Smooth muscle cell (in vitro differentiated cells): ENCODE data around the gene CDKN2AIP. TPM values are rescaled to one million over a fixed set of nuclear protein-coding genes. Genes with fewer than 3 reads are reported as not detected.

ENCODE experiments used
- DNase-seq: peaks from one replicate; lab custom pipeline; 2025; ENCODE audit not compliant: unreplicated experiment; lab: John Stamatoyannopoulos, UW
- H2AFZ ChIP-seq: fragments of 200-600 bp; sonication (generic); 2 replicates; pipeline ENCODE4 v1.6.0; 2016; ENCODE audit warnings: antibody characterized with exemption, low read depth, mild to moderate bottlenecking
- H3F3A ChIP-seq: fragments of 200-600 bp; sonication (generic); 2 replicates; pipeline ENCODE4 v1.6.0; 2017; ENCODE audit warnings: antibody characterized with exemption, low read depth
- H3K27ac ChIP-seq: fragments of 200-600 bp; sonication (generic); 2 replicates; pipeline ENCODE4 v1.5.1; 2016; ENCODE audit warnings: low read depth, mild to moderate bottlenecking
- H3K27me3 ChIP-seq: fragments of 200-600 bp; sonication (generic); 2 replicates; pipeline ENCODE4 v1.6.1; 2016; ENCODE audit warnings: low read depth, mild to moderate bottlenecking
- H3K36me3 ChIP-seq: fragments of 200-600 bp; sonication (generic); 2 replicates; pipeline ENCODE4 v1.5.1; 2016; ENCODE audit warnings: low read depth
- H3K4me1 ChIP-seq: fragments of 200-600 bp; sonication (generic); 2 replicates; pipeline ENCODE4 v1.5.1; 2016; ENCODE audit warnings: low read depth
- H3K4me2 ChIP-seq: fragments of 200-600 bp; sonication (generic); 2 replicates; pipeline ENCODE4 v1.6.0; 2016; ENCODE audit warnings: mild to moderate bottlenecking
- H3K4me3 ChIP-seq: fragments of 200-600 bp; sonication (generic); 2 replicates; pipeline ENCODE4 v1.5.1; 2016; ENCODE audit warnings: mild to moderate bottlenecking
- H3K79me2 ChIP-seq: fragments of 200-600 bp; sonication (generic); 2 replicates; pipeline ENCODE4 v1.6.0; 2016; ENCODE audit warnings: low read depth, mild to moderate bottlenecking
- H3K9ac ChIP-seq: fragments of 200-600 bp; sonication (generic); 2 replicates; pipeline ENCODE4 v1.6.0; 2016; ENCODE audit warnings: low read depth
- H3K9me3 ChIP-seq: fragments of 200-600 bp; sonication (generic); replicated peaks from 2 replicates; pipeline ENCODE4 v1.5.1; 2016; ENCODE audit warnings: low read depth
- H4K20me1 ChIP-seq: fragments of 200-600 bp; sonication (generic); 2 replicates; pipeline ENCODE4 v1.6.0; 2016; ENCODE audit warnings: low read depth
- WGBS: methylation state at CpG from one replicate; pipeline ENCODE4 v1.1.7; 2016; ENCODE audit warnings: low lambda C conversion rate; 5-methylcytosine and 5-hydroxymethylcytosine counted together
- polyA plus RNA-seq: library from polyadenylated mRNA; unstranded; fragments of >200 nt; fragmentation: Nextera tagmentation; extraction: Ambion mirVana; gene quantifications from 2 replicates; pipeline ENCODE4 v1.2.1, GENCODE V29; 2016
- total RNA-seq: library from RNA; depleted of rRNA; stranded (reverse); fragments of >200 nt; gene quantifications from 2 replicates; pipeline ENCODE4 v1.2.3, GENCODE V29; 2014
- TF ChIP-seq, protein P1 (sequence below): fragments of 200-600 bp; sonication (generic); IDR thresholded peaks from 2 replicates; pipeline ENCODE4 v1.5.1; 2017; ENCODE audit warnings: borderline replicate concordance, mild to moderate bottlenecking, antibody characterized with exemption; ENCODE audit not compliant: insufficient read depth, poor library complexity, severe bottlenecking

CDKN2AIP gene
- total and polyA plus RNA-seq, 2 experiments from 2014 or later: 13.0 to 27.2 TPM

DNA sequence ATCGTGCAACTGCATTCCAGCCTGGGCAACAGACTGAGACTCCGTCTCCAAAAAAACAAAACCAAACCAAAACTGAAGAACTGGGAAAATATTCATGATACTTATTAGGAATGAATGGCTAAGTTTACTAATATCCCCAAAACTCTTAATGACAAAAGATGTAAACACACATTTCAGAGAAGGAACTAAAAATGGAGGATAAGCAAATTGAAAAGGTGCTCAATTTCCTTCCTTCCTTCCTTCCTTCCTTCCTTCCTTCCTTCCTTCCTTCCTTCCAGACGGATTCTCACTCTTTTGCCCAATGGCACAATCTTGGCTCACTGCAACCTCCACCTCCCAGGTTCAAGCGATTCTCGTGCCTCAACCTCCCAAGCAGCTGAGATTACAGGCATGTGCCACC, 44.4 kb upstream of the CDKN2AIP start:
- Histone ChIP-seq H3K36me3 (no peaks in the 10 kb centered on the region), H3F3A (no peaks in the 10 kb centered on the region), H3K9ac (no peak overlapping the region), H3K27me3 (no peaks in the 10 kb centered on the region), H4K20me1 (no peaks in the 10 kb centered on the region), H3K9me3 (no peaks in the 10 kb centered on the region), H2AFZ (no peak overlapping the region), H3K79me2 (no peaks in the 10 kb centered on the region), H3K27ac (no peak overlapping the region), H3K4me1 (peaks cover 3% of the 10 kb centered on the region), H3K4me2 (no peak overlapping the region), H3K4me3 (no peak overlapping the region)
- TF ChIP-seq, protein P1, sequence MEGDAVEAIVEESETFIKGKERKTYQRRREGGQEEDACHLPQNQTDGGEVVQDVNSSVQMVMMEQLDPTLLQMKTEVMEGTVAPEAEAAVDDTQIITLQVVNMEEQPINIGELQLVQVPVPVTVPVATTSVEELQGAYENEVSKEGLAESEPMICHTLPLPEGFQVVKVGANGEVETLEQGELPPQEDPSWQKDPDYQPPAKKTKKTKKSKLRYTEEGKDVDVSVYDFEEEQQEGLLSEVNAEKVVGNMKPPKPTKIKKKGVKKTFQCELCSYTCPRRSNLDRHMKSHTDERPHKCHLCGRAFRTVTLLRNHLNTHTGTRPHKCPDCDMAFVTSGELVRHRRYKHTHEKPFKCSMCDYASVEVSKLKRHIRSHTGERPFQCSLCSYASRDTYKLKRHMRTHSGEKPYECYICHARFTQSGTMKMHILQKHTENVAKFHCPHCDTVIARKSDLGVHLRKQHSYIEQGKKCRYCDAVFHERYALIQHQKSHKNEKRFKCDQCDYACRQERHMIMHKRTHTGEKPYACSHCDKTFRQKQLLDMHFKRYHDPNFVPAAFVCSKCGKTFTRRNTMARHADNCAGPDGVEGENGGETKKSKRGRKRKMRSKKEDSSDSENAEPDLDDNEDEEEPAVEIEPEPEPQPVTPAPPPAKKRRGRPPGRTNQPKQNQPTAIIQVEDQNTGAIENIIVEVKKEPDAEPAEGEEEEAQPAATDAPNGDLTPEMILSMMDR: no peak
- 93% methylated on average over 4 of the region's 5 CpGs for WGBS
- DNase-seq: no peak

DNA sequence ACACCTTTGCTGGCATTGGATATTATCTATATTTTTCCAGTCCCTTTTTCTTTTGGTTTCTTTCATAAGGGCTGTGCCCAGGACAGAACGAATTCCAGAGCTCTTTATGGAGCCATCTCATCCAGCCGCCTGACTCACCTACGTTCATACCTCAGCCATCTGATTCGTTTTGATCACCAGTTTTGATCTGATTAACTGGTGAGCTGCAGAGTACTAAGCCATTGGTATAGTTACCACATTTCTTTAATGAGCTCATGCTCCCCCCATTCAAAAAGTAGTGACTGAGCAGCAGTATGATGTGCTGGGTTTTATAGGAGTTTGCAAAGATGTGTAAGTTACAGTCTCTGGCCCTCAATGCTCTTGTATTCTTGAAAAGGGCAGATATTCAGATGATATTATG, 43.0 kb upstream of the CDKN2AIP start:
- Histone ChIP-seq H3K9ac (no peak overlapping the region), H3K4me3 (no peak overlapping the region), H2AFZ (no peak overlapping the region), H3K4me2 (no peak overlapping the region), H3K79me2 (no peaks in the 10 kb centered on the region), H3K36me3 (no peaks in the 10 kb centered on the region), H3K27ac (no peak overlapping the region), H3K27me3 (no peaks in the 10 kb centered on the region), H3F3A (no peaks in the 10 kb centered on the region), H3K4me1 (peaks cover 3% of the 10 kb centered on the region), H4K20me1 (no peaks in the 10 kb centered on the region), H3K9me3 (no peaks in the 10 kb centered on the region)
- no peak for DNase-seq
- WGBS: 86% methylated on average over 4 of the region's 4 CpGs
- TF ChIP-seq, protein P1: no peak

DNA sequence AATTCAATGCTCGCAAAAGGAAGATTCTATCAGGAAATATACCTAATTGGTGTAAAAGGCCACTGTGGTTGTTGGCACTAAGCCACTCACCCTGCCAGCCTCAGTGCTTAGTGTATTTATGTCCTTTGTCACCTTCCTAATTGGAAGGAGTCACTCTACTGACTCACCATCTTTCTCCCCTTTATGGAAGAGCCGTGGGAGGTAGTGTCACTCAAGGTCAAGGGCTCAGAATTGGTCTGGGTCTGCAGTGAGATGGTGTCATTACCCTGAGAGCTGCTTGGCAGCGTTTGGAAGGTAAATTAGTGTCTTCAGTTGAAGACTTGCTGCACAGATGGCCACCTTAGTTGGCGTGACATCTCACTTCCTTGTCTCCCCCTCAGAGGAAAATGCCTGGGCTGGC, 41.7 kb upstream of the CDKN2AIP start:
- Histone ChIP-seq H3K4me2 (no peak overlapping the region), H3F3A (no peaks in the 10 kb centered on the region), H4K20me1 (no peaks in the 10 kb centered on the region), H3K9me3 (no peaks in the 10 kb centered on the region), H3K4me3 (no peak overlapping the region), H2AFZ (no peak overlapping the region), H3K4me1 (peaks cover 3% of the 10 kb centered on the region), H3K79me2 (no peaks in the 10 kb centered on the region), H3K9ac (no peak overlapping the region), H3K36me3 (no peaks in the 10 kb centered on the region), H3K27me3 (no peaks in the 10 kb centered on the region), H3K27ac (no peak overlapping the region)
- DNase-seq: no peak
- WGBS: 81% methylated on average over 4 of the region's 4 CpGs
- TF ChIP-seq, protein P1: no peak

DNA sequence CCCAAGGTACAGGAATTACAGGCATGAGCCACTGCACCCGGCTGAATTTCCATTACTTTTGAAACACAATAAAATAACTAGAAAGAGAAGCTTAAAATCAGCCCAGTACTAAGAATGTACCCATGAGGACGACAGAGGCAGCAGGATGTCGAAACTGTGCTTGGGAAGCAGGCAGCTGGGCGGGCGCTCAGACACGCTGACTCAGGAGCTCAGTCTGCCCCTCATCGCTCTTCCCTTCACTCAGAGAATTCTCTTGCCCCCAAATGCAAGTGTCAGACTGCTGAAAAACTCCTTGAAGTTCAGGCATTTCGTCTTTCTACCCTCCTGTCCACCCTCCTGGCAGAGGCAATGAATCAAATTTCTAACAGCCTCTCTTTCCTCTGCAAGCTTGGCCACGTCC, 41.0 kb upstream of the CDKN2AIP start:
- WGBS: 92% methylated on average over 9 of the region's 9 CpGs
- H3K9ac ChIP-seq: no peak overlapping the region
- H3K36me3 ChIP-seq: no peaks in the 10 kb centered on the region
- H3K4me3 ChIP-seq: no peak overlapping the region
- H3K4me2 ChIP-seq: no peak overlapping the region
- no peak overlapping the region for H2AFZ ChIP-seq
- TF ChIP-seq, protein P1: no peak
- H3K4me1 ChIP-seq: no peaks in the 10 kb centered on the region
- no peaks in the 10 kb centered on the region for H3K79me2 ChIP-seq
- no peak for DNase-seq
- H3K27me3 ChIP-seq: no peaks in the 10 kb centered on the region
- H3K27ac ChIP-seq: no peak overlapping the region
- H3K9me3 ChIP-seq: no peaks in the 10 kb centered on the region
- H3F3A ChIP-seq: no peaks in the 10 kb centered on the region
- no peaks in the 10 kb centered on the region for H4K20me1 ChIP-seq
